WERI-Rb-1 (cell line): Measurements from ENCODE around the gene TMEM108.

Experiments used
- DNase-seq: peaks from one replicate; pipeline ENCODE4 v3.0.0-alpha.2; 2020
- H3K27ac ChIP-seq: fragments of 250-450 bp; sonication (Bioruptor Pico); 2 replicates; pipeline ENCODE4 v1.5.1; 2020; ENCODE audit warnings: mild to moderate bottlenecking, moderate library complexity
- H3K27me3 ChIP-seq: fragments of 250-450 bp; sonication (Bioruptor Pico); 2 replicates; pipeline ENCODE4 v1.5.1; 2021; ENCODE audit warnings: mild to moderate bottlenecking, low read depth, moderate library complexity; ENCODE audit not compliant: insufficient read depth, severe bottlenecking
- H3K36me3 ChIP-seq: fragments of 250-450 bp; sonication (Bioruptor Pico); 2 replicates; pipeline ENCODE4 v1.5.1; 2020; ENCODE audit warnings: mild to moderate bottlenecking, moderate library complexity
- H3K4me3 ChIP-seq: 2 replicates; pipeline ENCODE4 v1.5.1; 2011; ENCODE audit warnings: low read depth, mild to moderate bottlenecking, control low read depth, low read length
- H3K9me3 ChIP-seq: fragments of 250-450 bp; sonication (Bioruptor Pico); 2 replicates; pipeline ENCODE4 v1.5.1; 2021; ENCODE audit warnings: mild to moderate bottlenecking, moderate library complexity; ENCODE audit not compliant: severe bottlenecking
- CTCF ChIP-seq: IDR thresholded peaks from 2 replicates; pipeline ENCODE4 v1.5.1; 2011; ENCODE audit warnings: low read depth, mild to moderate bottlenecking, control low read depth, inconsistent platforms, low read length

Gene TMEM108

GRCh38 chr3:133047980-133048379 is 9.8 kb downstream of the TMEM108 start:
- Histone ChIP-seq H3K9me3 (no peaks in the 10 kb centered on the region), H3K36me3 (no peaks in the 10 kb centered on the region), H3K4me3 (no peak overlapping the region), H3K27ac (no peak overlapping the region), H3K27me3 (no peaks in the 10 kb centered on the region)
- no peak for TF ChIP-seq CTCF
- no peak for DNase-seq

GRCh38 chr3:133049491-133049890 is 11.3 kb downstream of the TMEM108 start:
- H3K4me3 ChIP-seq, result no peak overlapping the region
- no peaks in the 10 kb centered on the region for H3K9me3 ChIP-seq
- H3K36me3 ChIP-seq, result no peaks in the 10 kb centered on the region
- no peak for TF ChIP-seq CTCF
- no peaks in the 10 kb centered on the region for H3K27me3 ChIP-seq
- H3K27ac ChIP-seq, result no peak overlapping the region
- no peak for DNase-seq

- no peak for DNase-seq
- TF ChIP-seq CTCF, result no peak
- Histone ChIP-seq H3K9me3 (no peaks in the 10 kb centered on the region), H3K4me3 (no peak overlapping the region), H3K27me3 (no peaks in the 10 kb centered on the region), H3K27ac (no peak overlapping the region), H3K36me3 (no peaks in the 10 kb centered on the region)
Observed at GRCh38 chr3:133050891-133051290, 12.7 kb downstream of the TMEM108 start.

- H3K36me3 ChIP-seq, result no peaks in the 10 kb centered on the region
- TF ChIP-seq CTCF, result no peak
- DNase-seq, result no peak
- no peak overlapping the region for H3K27ac ChIP-seq
- H3K27me3 ChIP-seq, result no peaks in the 10 kb centered on the region
- no peak overlapping the region for H3K4me3 ChIP-seq
- H3K9me3 ChIP-seq, result no peaks in the 10 kb centered on the region
Observed at GRCh38 chr3:133053532-133053931, 15.3 kb downstream of the TMEM108 start.

- Histone ChIP-seq H3K4me3 (no peak overlapping the region), H3K27ac (no peak overlapping the region), H3K9me3 (no peaks in the 10 kb centered on the region), H3K27me3 (no peaks in the 10 kb centered on the region), H3K36me3 (no peaks in the 10 kb centered on the region)
- no peak for DNase-seq
- TF ChIP-seq CTCF, result no peak
Observed at GRCh38 chr3:133054586-133054985, 16.4 kb downstream of the TMEM108 start.

- TF ChIP-seq CTCF, result no peak
- DNase-seq, result no peak
- Histone ChIP-seq H3K4me3 (no peak overlapping the region), H3K36me3 (no peaks in the 10 kb centered on the region), H3K27me3 (no peaks in the 10 kb centered on the region), H3K9me3 (no peaks in the 10 kb centered on the region), H3K27ac (no peak overlapping the region)
Observed at GRCh38 chr3:133055339-133055738, 17.1 kb downstream of the TMEM108 start.
